HS-5 (cell line): Measurements from ENCODE around the gene ERAS.
"Not testable (repeated sequence)": the region's sequence is repeated elsewhere in the genome, so short reads cannot be mapped to it uniquely, and the experiment has no call there.

Experiments
- DNase-seq: peaks from one replicate; pipeline ENCODE4 v3.0.0-alpha.2; 2012; ENCODE audit warnings: low read depth

ERAS gene

GRCh38 chrX:48798318-48798717 is 28.0 kb upstream of the ERAS start:
- DNase-seq, result no peak

- DNase-seq, result no peak
Measured at GRCh38 chrX:48800574-48801279, 25.6 kb upstream of the ERAS start.

GRCh38 chrX:48801280-48802088 is 24.8 kb upstream of the ERAS start, which contains the start of gene HDAC6:
TSS of gene HDAC6 (plus strand) at chrX:48802067. CDS start at chrX:48802693, 626 bp downstream.
- DNase-seq, result peak; percentile 93

- DNase-seq, result peak; percentile 50
Measured at GRCh38 chrX:48802089-48802904, 24.0 kb upstream of the ERAS start.

GRCh38 chrX:48802905-48803200 is 23.5 kb upstream of the ERAS start:
- no peak for DNase-seq

- DNase-seq, result no peak
Measured at GRCh38 chrX:48806081-48806480, 20.2 kb upstream of the ERAS start.

- no peak for DNase-seq
Measured at GRCh38 chrX:48813644-48814043, 12.7 kb upstream of the ERAS start.

GRCh38 chrX:48814722-48815121 is 11.6 kb upstream of the ERAS start:
- DNase-seq, result no peak

- DNase-seq, result no peak
Measured at GRCh38 chrX:48815266-48815665, 11.0 kb upstream of the ERAS start.

- no peak for DNase-seq
Measured at GRCh38 chrX:48816014-48816810, 10.1 kb upstream of the ERAS start.

- DNase-seq, result no peak
Measured at GRCh38 chrX:48818098-48818497, 8.2 kb upstream of the ERAS start.

- DNase-seq, result no peak
Measured at GRCh38 chrX:48818866-48819265, 7.4 kb upstream of the ERAS start.

GRCh38 chrX:48819394-48819793 is 6.9 kb upstream of the ERAS start:
- DNase-seq, result not testable (repeated sequence)

- DNase-seq, result no peak
Measured at GRCh38 chrX:48823053-48823452, 3.3 kb upstream of the ERAS start.

GRCh38 chrX:48824066-48824465 is 2.2 kb upstream of the ERAS start:
- no peak for DNase-seq

- DNase-seq, result no peak
Measured at GRCh38 chrX:48826876-48827653, 752 bp downstream of the ERAS start.

- DNase-seq, result no peak
Measured at GRCh38 chrX:48827654-48827968, 1.3 kb downstream of the ERAS start.

- DNase-seq, result no peak
Measured at GRCh38 chrX:48829016-48829735, 2.9 kb downstream of the ERAS start.

- DNase-seq, result no peak
Measured at GRCh38 chrX:48831136-48831908, 5.0 kb downstream of the ERAS start.

- no peak for DNase-seq
Measured at GRCh38 chrX:48831909-48832291, 5.6 kb downstream of the ERAS start.
